OCI-LY1 (cell line): ENCODE measurements around the gene PLSCR4.

Experiments
- H2AFZ ChIP-seq: fragments of 200-600 bp; sonication (generic), shearing (Covaris generic); 2 replicates; pipeline ENCODE4 v1.6.0; 2014; ENCODE audit warnings: antibody characterized with exemption, mild to moderate bottlenecking, low read length
- H3F3A ChIP-seq: fragments of 200-600 bp; sonication (generic), shearing (Covaris generic); 2 replicates; pipeline ENCODE4 v1.6.0; 2014; ENCODE audit warnings: mild to moderate bottlenecking, antibody characterized with exemption, low read length, moderate library complexity; ENCODE audit not compliant: insufficient read depth
- H3K27ac ChIP-seq: fragments of 200-600 bp; sonication (generic); 2 replicates; pipeline ENCODE4 v1.5.1; 2014; ENCODE audit warnings: low read length, mixed run types, mild to moderate bottlenecking, low read depth; ENCODE audit not compliant: poor library complexity, severe bottlenecking
- H3K27me3 ChIP-seq: fragments of 200-600 bp; sonication (generic); 2 replicates; pipeline ENCODE4 v1.6.0; 2014; ENCODE audit warnings: antibody characterized with exemption, mild to moderate bottlenecking, low read length, moderate library complexity; ENCODE audit not compliant: insufficient read depth
- H3K36me3 ChIP-seq: fragments of 200-600 bp; sonication (generic); 2 replicates; pipeline ENCODE4 v1.6.1; 2014; ENCODE audit warnings: mild to moderate bottlenecking, antibody characterized with exemption, low read length, moderate library complexity, mixed read lengths; ENCODE audit not compliant: insufficient read depth
- H3K4me1 ChIP-seq: fragments of 200-600 bp; sonication (generic); 2 replicates; pipeline ENCODE4 v1.5.1; 2014; ENCODE audit warnings: mild to moderate bottlenecking, low read length, moderate library complexity; ENCODE audit not compliant: insufficient read depth, severe bottlenecking
- H3K4me2 ChIP-seq: fragments of 200-600 bp; sonication (generic), shearing (Covaris generic); 2 replicates; pipeline ENCODE4 v1.6.1; 2014; ENCODE audit warnings: low read length
- H3K4me3 ChIP-seq: fragments of 200-600 bp; sonication (generic); 2 replicates; pipeline ENCODE4 v1.5.1; 2014; ENCODE audit warnings: low read length, low read depth, mild to moderate bottlenecking, mixed read lengths; ENCODE audit not compliant: poor library complexity, severe bottlenecking
- H3K79me2 ChIP-seq: fragments of 200-600 bp; shearing (Covaris generic); 2 replicates; pipeline ENCODE4 v1.6.1; 2016; ENCODE audit warnings: mixed run types, low read length, mixed read lengths; ENCODE audit not compliant: insufficient read depth
- H3K9ac ChIP-seq: fragments of 200-600 bp; sonication (generic), shearing (Covaris generic); 2 replicates; pipeline ENCODE4 v1.6.1; 2014; ENCODE audit warnings: mild to moderate bottlenecking, low read length, mixed read lengths
- H3K9me2 ChIP-seq: fragments of 200-600 bp; sonication (generic), shearing (Covaris generic); 2 replicates; pipeline ENCODE4 v1.6.1; 2014; ENCODE audit warnings: low read depth, mild to moderate bottlenecking, low read length, mixed read lengths
- H3K9me3 ChIP-seq: fragments of 200-600 bp; shearing (Covaris generic); 2 replicates; pipeline ENCODE4 v1.6.1; 2014; ENCODE audit warnings: low read length, mixed read lengths
- H4K20me1 ChIP-seq: fragments of 200-600 bp; sonication (generic), shearing (Covaris generic); 2 replicates; pipeline ENCODE4 v1.6.0; 2016; ENCODE audit warnings: mild to moderate bottlenecking, low read length; ENCODE audit not compliant: insufficient read depth
- CTCF ChIP-seq: fragments of 200-600 bp; sonication (generic), shearing (Covaris generic); IDR thresholded peaks from 2 replicates; pipeline ENCODE4 v1.5.1; 2017; ENCODE audit warnings: mild to moderate bottlenecking, antibody characterized with exemption, low read length, moderate library complexity, mixed read lengths
- EZH2 ChIP-seq: fragments of 200-600 bp; sonication (generic), shearing (Covaris generic); IDR thresholded peaks from 2 replicates; pipeline ENCODE4 v1.8.0; 2017; ENCODE audit warnings: borderline replicate concordance, mixed run types, mild to moderate bottlenecking, antibody characterized with exemption, low read length, moderate library complexity, mixed read lengths

PLSCR4 gene

GRCh38 chr3:146222204-146223046, 28.5 kb downstream of the PLSCR4 start:
- Histone ChIP-seq H3K27ac (no peak overlapping the region), H3K79me2 (no peaks in the 10 kb centered on the region), H3K4me1 (no peaks in the 10 kb centered on the region), H3K36me3 (no peaks in the 10 kb centered on the region), H3K9ac (no peak overlapping the region), H3K9me2 (no peaks in the 10 kb centered on the region; the same call in 1 of the 2 replicates), H3F3A (no peaks in the 10 kb centered on the region), H3K4me3 (no peak overlapping the region), H2AFZ (no peak overlapping the region), H3K27me3 (no peaks in the 10 kb centered on the region), H4K20me1 (0 out of 2 replicates have a peak, but pooled peaks cover 2% of the 10 kb centered on the region), H3K4me2 (no peak overlapping the region), H3K9me3 (no peaks in the 10 kb centered on the region)
- TF ChIP-seq CTCF (no peak), EZH2 (no peak)

- no peaks in the 10 kb centered on the region for H3F3A ChIP-seq
- H3K9me2 ChIP-seq, result no peaks in the 10 kb centered on the region; the same call in 1 of the 2 replicates
- H3K36me3 ChIP-seq, result no peaks in the 10 kb centered on the region
- H3K79me2 ChIP-seq, result no peaks in the 10 kb centered on the region
- H3K4me2 ChIP-seq, result no peak overlapping the region
- no peak overlapping the region for H3K9ac ChIP-seq
- TF ChIP-seq CTCF (no peak), EZH2 (no peak)
- H4K20me1 ChIP-seq, result 0 out of 2 replicates have a peak, but pooled peaks cover 2% of the 10 kb centered on the region
- no peak overlapping the region for H2AFZ ChIP-seq
- H3K9me3 ChIP-seq, result no peaks in the 10 kb centered on the region
- no peaks in the 10 kb centered on the region for H3K27me3 ChIP-seq
- no peak overlapping the region for H3K27ac ChIP-seq
- H3K4me1 ChIP-seq, result no peaks in the 10 kb centered on the region
- no peak overlapping the region for H3K4me3 ChIP-seq
Measured at GRCh38 chr3:146221276-146221675, 29.6 kb downstream of the PLSCR4 start.

- no peak overlapping the region for H3K4me2 ChIP-seq
- no peaks in the 10 kb centered on the region for H3K4me1 ChIP-seq
- no peaks in the 10 kb centered on the region for H3K79me2 ChIP-seq
- H2AFZ ChIP-seq, result no peak overlapping the region
- TF ChIP-seq CTCF (peak; percentile 86), EZH2 (no peak)
- H3K27ac ChIP-seq, result no peak overlapping the region
- H3K4me3 ChIP-seq, result no peak overlapping the region
- H3K9me2 ChIP-seq, result no peaks in the 10 kb centered on the region; the same call in 1 of the 2 replicates
- no peak overlapping the region for H3K9ac ChIP-seq
- no peaks in the 10 kb centered on the region for H3K9me3 ChIP-seq
- no peaks in the 10 kb centered on the region for H3F3A ChIP-seq
- H3K36me3 ChIP-seq, result no peaks in the 10 kb centered on the region
- no peaks in the 10 kb centered on the region for H3K27me3 ChIP-seq
- 0 out of 2 replicates have a peak, but pooled peaks cover 2% of the 10 kb centered on the region for H4K20me1 ChIP-seq
Measured at GRCh38 chr3:146218880-146219866, 31.7 kb downstream of the PLSCR4 start.
